Activated CD8-positive, alpha-beta memory T cell treated with anti-CD3 and anti-CD28 coated beads, Interleukin-2, amount 10 ng/mL, durations not matched to agents 7 days and 5 days (primary cell): Measurements from ENCODE around the gene TEKT2. TPM values are rescaled to one million over a fixed set of nuclear protein-coding genes. Genes with fewer than 3 reads are reported as not detected.

Experiments
- ATAC-seq: fragments of 150-1000 bp; cut with Tn5 transposase; one replicate; pipeline ENCODE4 v1.10.0; 2021; ENCODE audit warnings: moderate library complexity
- CTCF ChIA-PET: fragments of 350-600 bp; sonication (Branson Sonifier 250); formaldehyde crosslinking; loops from one replicate; lab custom pipeline; 2021; ENCODE audit warnings: antibody characterized with exemption; lab: Charles Lee
- DNase-seq: peaks from one replicate; pipeline ENCODE4 v3.0.0-alpha.2; 2020
- H3K27ac Mint-ChIP-seq: one replicate; pipeline ENCODE4 v1.8.0; 2021; ENCODE audit warnings: mild to moderate bottlenecking, mixed read lengths
- H3K27me3 Mint-ChIP-seq: one replicate; pipeline ENCODE4 v1.8.0; 2021; ENCODE audit warnings: mixed read lengths
- H3K36me3 Mint-ChIP-seq: one replicate; pipeline ENCODE4 v1.8.0; 2021; ENCODE audit warnings: mild to moderate bottlenecking, mixed read lengths
- H3K4me1 Mint-ChIP-seq: one replicate; pipeline ENCODE4 v1.8.0; 2021; ENCODE audit warnings: mixed read lengths
- H3K4me3 Mint-ChIP-seq: one replicate; pipeline ENCODE4 v1.8.0; 2021; ENCODE audit warnings: mild to moderate bottlenecking, moderate library complexity, mixed read lengths
- H3K9me3 Mint-ChIP-seq: one replicate; pipeline ENCODE4 v1.8.0; 2022; ENCODE audit warnings: low read depth, mixed read lengths
- total RNA-seq, 2 experiments: library from RNA; stranded (reverse); gene quantifications; one replicate each; pipeline ENCODE4 v1.2.3, GENCODE V29; 2021

The TEKT2 gene
- total RNA-seq, 2 experiments from 2014 or later: not detected

GRCh38 chr1:36091141-36091540 lies 7.2 kb downstream of the TEKT2 start:
- CTCF ChIA-PET: interaction anchor here (1.1 to 17.9 kb wide), 3 partner anchors 9 to 42 kb away, joined by 6 to 307 read pairs (median 6); no protein-coding TSS in a partner anchor
- DNase-seq (no peak), ATAC-seq (no peak)
- H3K4me1 Mint-ChIP-seq: peaks cover 15% of the 10 kb centered on the region
- peaks cover 24% of the 10 kb centered on the region for H3K36me3 Mint-ChIP-seq
- no peaks in the 10 kb centered on the region for H3K27me3 Mint-ChIP-seq
- H3K9me3 Mint-ChIP-seq: no peaks in the 10 kb centered on the region
- H3K27ac Mint-ChIP-seq: no peak overlapping the region
- H3K4me3 Mint-ChIP-seq: no peak overlapping the region

DNA sequence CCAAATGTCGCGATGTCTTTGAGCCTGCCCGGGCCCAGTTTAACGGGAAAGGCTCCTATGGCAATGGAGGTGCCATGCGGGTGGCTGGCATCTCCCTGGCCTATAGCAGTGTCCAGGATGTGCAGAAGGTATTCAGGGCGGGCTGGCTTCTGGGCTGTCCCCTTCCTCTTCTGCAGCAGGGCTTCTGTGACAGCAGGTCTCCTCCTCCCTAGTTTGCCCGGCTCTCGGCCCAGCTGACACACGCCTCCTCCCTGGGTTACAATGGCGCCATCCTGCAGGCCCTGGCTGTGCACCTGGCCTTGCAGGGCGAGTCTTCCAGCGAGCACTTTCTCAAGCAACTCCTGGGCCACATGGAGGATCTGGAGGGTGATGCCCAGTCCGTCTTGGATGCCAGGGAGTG lies 7.8 kb downstream of the TEKT2 start:
- CTCF ChIA-PET: interaction anchor here (2.2 to 17.9 kb wide), 2 partner anchors 8 to 41 kb away, joined by 6 to 307 read pairs; no protein-coding TSS in a partner anchor
- H3K27ac Mint-ChIP-seq: no peak overlapping the region
- H3K4me1 Mint-ChIP-seq: peaks cover 15% of the 10 kb centered on the region
- DNase-seq: no peak
- H3K4me3 Mint-ChIP-seq: no peak overlapping the region
- H3K27me3 Mint-ChIP-seq: no peaks in the 10 kb centered on the region
- H3K36me3 Mint-ChIP-seq: peaks cover 24% of the 10 kb centered on the region
- no peak for ATAC-seq
- H3K9me3 Mint-ChIP-seq: no peaks in the 10 kb centered on the region

DNA sequence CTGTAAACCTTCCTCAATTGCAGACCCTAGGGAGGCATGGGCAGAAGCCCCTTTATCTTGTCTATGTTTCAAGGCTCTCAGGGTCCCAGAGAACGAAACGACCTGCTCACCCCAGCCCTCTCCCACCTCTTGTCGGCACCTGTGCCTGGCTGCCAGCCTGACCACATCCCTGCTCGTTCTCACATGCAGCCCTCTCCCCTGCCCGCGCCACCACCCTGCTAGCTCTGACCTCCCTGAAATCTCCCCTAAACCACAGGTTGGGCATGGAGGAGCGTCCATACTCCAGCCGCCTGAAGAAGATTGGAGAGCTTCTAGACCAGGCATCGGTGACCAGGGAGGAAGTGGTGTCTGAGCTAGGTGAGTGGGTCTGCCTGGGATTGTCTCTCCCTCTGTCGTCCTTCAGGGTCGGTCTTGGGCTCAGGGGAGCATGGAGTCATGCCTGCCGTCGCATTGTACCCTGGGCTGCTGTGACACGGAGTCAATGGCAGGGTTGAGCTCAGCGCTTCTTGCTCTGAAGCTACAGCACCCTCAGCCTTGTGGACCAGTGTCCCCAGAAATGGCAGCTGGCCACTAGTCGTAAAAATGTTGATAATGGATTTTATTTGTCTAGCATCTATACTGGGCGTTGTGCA lies 8.4 kb downstream of the TEKT2 start:
- peaks cover 24% of the 10 kb centered on the region for H3K36me3 Mint-ChIP-seq
- H3K4me3 Mint-ChIP-seq: no peak overlapping the region

DNA sequence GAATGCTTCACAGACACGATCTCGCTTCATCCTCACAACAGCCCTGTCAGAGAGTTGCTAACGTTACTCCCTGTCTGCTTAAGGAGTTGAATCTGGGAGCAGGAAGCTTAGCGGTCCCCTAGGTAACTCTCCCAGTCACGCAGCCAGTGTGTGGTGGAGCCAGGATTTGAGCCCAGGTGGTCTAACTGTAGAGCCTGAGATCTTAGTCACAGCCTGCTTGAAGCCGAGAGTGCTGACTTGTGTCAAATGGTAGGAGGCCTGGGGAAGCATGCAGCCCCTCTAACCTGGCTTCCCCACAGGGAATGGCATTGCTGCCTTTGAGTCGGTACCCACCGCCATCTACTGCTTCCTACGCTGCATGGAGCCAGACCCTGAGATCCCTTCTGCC lies 8.9 kb downstream of the TEKT2 start:
- no peak for DNase-seq
- peaks cover 15% of the 10 kb centered on the region for H3K4me1 Mint-ChIP-seq
- ATAC-seq: no peak
- peaks cover 24% of the 10 kb centered on the region for H3K36me3 Mint-ChIP-seq
- no peaks in the 10 kb centered on the region for H3K9me3 Mint-ChIP-seq
- no peak overlapping the region for H3K4me3 Mint-ChIP-seq
- no peak overlapping the region for H3K27ac Mint-ChIP-seq
- H3K27me3 Mint-ChIP-seq: no peaks in the 10 kb centered on the region
- CTCF ChIA-PET: interaction anchor here (0.8 to 17.9 kb wide), 4 partner anchors 10 to 40 kb away, joined by 3 to 307 read pairs (median 5); no protein-coding TSS in a partner anchor

More for the DNA sequence above, 8.4 kb downstream of the TEKT2 start:
- no peak for ATAC-seq
- Mint-ChIP-seq H3K9me3 (no peaks in the 10 kb centered on the region), H3K27ac (no peak overlapping the region), H3K4me1 (peaks cover 15% of the 10 kb centered on the region), H3K27me3 (no peaks in the 10 kb centered on the region)
- CTCF ChIA-PET: interaction anchor here (0.8 to 17.9 kb wide), 5 partner anchors 7 to 41 kb away, joined by 3 to 307 read pairs (median 6); no protein-coding TSS in a partner anchor
- DNase-seq: no peak

GRCh38 chr1:36093226-36093625 lies 9.3 kb downstream of the TEKT2 start:
- CTCF ChIA-PET: interaction anchor here (0.8 to 17.9 kb wide), 5 partner anchors 9 to 162 kb away, joined by 3 to 307 read pairs (median 4); partner anchors contain the start of gene AGO3
- H3K27me3 Mint-ChIP-seq: no peaks in the 10 kb centered on the region
- DNase-seq: no peak
- H3K36me3 Mint-ChIP-seq: peaks cover 24% of the 10 kb centered on the region
- H3K27ac Mint-ChIP-seq: peak overlapping the region; percentile 31
- no peaks in the 10 kb centered on the region for H3K9me3 Mint-ChIP-seq
- peaks cover 13% of the 10 kb centered on the region for H3K4me1 Mint-ChIP-seq
- no peak for ATAC-seq
- H3K4me3 Mint-ChIP-seq: no peak overlapping the region

DNA sequence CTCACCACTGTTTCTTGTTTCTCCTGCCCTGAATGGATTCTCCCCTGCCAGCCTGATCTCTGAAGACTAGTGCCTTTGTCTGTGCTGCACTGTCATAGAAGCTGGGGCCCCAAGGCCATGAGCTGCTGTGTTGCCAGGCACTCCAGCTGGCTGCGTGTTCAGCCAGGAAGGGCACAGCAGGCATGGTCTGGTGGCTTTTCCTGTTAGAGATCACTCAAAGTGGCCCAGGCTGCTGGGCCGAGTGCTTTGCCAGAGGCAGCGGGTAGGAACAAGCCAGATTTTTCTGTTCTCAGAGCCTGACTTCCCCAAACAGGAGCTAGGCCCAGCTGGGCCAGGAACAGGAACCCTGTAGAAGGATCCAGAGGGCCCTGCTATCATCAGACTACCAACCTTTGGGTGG lies 10.0 kb downstream of the TEKT2 start:
- no peak for ATAC-seq

DNA sequence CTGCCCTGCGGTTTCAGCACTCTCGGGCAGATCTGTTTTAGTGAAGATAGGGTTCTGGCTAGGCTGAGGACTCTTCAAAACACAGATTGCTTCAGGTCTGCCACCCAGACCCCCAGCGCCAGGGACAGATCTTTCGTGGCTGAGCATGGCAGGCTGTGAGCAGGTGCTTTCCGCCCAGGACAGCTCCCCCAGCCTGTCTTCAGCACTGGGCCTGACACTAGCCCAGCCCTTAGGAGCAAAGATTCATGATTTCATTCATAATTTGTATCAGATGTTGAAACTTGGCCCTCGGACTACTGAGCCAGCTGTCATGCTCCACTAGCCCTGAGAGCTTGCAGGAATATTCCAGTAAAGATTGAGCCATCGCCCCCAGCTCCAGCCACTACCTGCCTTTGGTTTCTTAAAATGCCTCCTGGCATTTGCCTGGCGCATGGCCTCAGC lies 10.7 kb downstream of the TEKT2 start:
- Mint-ChIP-seq H3K9me3 (no peaks in the 10 kb centered on the region), H3K4me1 (peaks cover 11% of the 10 kb centered on the region), H3K27me3 (no peaks in the 10 kb centered on the region), H3K36me3 (peaks cover 21% of the 10 kb centered on the region), H3K4me3 (no peak overlapping the region), H3K27ac (peak overlapping the region; percentile 8)
- CTCF ChIA-PET: interaction anchor here (1.4 to 17.9 kb wide), 2 partner anchors 39 to 94 kb away, joined by 4 to 307 read pairs; no protein-coding TSS in a partner anchor
- ATAC-seq (no peak), DNase-seq (no peak)

More for the DNA sequence above, 10.0 kb downstream of the TEKT2 start:
- CTCF ChIA-PET: interaction anchor here (1.1 to 17.9 kb wide), 4 partner anchors 24 to 163 kb away, joined by 3 to 307 read pairs (median 5); partner anchors contain the start of gene AGO3
- no peak overlapping the region for H3K4me3 Mint-ChIP-seq
- H3K27me3 Mint-ChIP-seq: no peaks in the 10 kb centered on the region
- no peak for DNase-seq
- peaks cover 24% of the 10 kb centered on the region for H3K36me3 Mint-ChIP-seq
- H3K4me1 Mint-ChIP-seq: peaks cover 13% of the 10 kb centered on the region
- no peak overlapping the region for H3K27ac Mint-ChIP-seq
- H3K9me3 Mint-ChIP-seq: no peaks in the 10 kb centered on the region

DNA sequence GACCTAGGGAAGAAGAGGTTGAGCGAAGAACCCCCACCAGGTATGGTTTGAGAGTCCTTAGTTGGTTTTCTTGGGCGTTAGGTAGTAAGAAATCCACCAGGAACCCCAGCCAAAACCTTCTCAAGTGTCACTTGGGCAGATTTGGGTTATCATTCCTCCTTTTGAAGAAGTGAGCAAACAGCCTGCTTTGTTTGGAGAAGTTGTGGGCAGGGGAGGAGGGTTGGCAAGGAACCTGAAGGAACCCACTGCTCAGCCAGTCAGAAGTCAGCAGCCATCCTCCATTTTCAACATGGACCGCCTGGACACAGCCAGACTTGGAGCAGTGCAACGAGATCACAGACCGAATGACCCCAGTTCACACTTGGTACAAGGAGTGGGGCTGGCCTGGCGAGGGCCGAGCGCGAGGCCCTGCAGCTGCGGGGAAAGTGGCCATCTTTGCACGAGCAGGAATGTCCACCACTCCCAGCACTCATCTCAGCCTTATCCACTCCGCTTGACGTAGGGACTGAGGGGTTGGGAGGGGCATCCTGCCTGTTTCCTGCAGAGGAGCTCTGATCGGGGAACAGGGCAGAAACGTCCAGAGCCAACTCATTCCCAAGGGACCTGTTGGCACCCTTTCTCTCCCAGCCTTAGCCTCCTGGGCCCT lies 12.0 kb downstream of the TEKT2 start:
- H3K9me3 Mint-ChIP-seq: no peaks in the 10 kb centered on the region
- no peak for DNase-seq

GRCh38 chr1:36096500-36097432 lies 12.9 kb downstream of the TEKT2 start:
- Mint-ChIP-seq H3K9me3 (no peaks in the 10 kb centered on the region), H3K4me3 (no peak overlapping the region), H3K36me3 (peaks cover 16% of the 10 kb centered on the region), H3K4me1 (peaks cover 4% of the 10 kb centered on the region), H3K27ac (peak overlapping the region; percentile 68), H3K27me3 (no peaks in the 10 kb centered on the region)
- DNase-seq (no peak), ATAC-seq (no peak)
- CTCF ChIA-PET: interaction anchor here (0.6 to 17.9 kb wide), 6 partner anchors 36 to 210 kb away, joined by 3 to 307 read pairs (median 4); partner anchors contain the start of gene TRAPPC3

More for the DNA sequence above, 12.0 kb downstream of the TEKT2 start:
- Mint-ChIP-seq H3K27me3 (no peaks in the 10 kb centered on the region), H3K27ac (peak overlapping the region; percentile 28), H3K4me1 (peaks cover 6% of the 10 kb centered on the region), H3K36me3 (peaks cover 18% of the 10 kb centered on the region), H3K4me3 (no peak overlapping the region)
- ATAC-seq: no peak
- CTCF ChIA-PET: interaction anchor here (0.6 to 17.9 kb wide), 5 partner anchors 37 to 211 kb away, joined by 3 to 307 read pairs (median 3); no protein-coding TSS in a partner anchor

GRCh38 chr1:36097693-36098585 lies 14.0 kb downstream of the TEKT2 start:
- no peaks in the 10 kb centered on the region for H3K9me3 Mint-ChIP-seq

GRCh38 chr1:36098650-36099365 lies 14.9 kb downstream of the TEKT2 start:
- no peaks in the 10 kb centered on the region for H3K9me3 Mint-ChIP-seq
- H3K4me1 Mint-ChIP-seq: peaks cover 4% of the 10 kb centered on the region
- DNase-seq (no peak), ATAC-seq (no peak)
- no peak overlapping the region for H3K27ac Mint-ChIP-seq
- no peaks in the 10 kb centered on the region for H3K27me3 Mint-ChIP-seq
- no peak overlapping the region for H3K4me3 Mint-ChIP-seq
- peaks cover 5% of the 10 kb centered on the region for H3K36me3 Mint-ChIP-seq
- CTCF ChIA-PET: interaction anchor here (1.6 to 17.9 kb wide), 3 partner anchors 34 to 187 kb away, joined by 7 to 307 read pairs (median 9); partner anchors contain the start of gene TRAPPC3

More at GRCh38 chr1:36097693-36098585, 14.0 kb downstream of the TEKT2 start:
- no peak overlapping the region for H3K4me3 Mint-ChIP-seq
- CTCF ChIA-PET: interaction anchor here (0.8 to 17.9 kb wide), 5 partner anchors 35 to 209 kb away, joined by 3 to 307 read pairs (median 5); partner anchors contain the start of gene TRAPPC3
- H3K36me3 Mint-ChIP-seq: peaks cover 9% of the 10 kb centered on the region
- H3K27me3 Mint-ChIP-seq: no peaks in the 10 kb centered on the region
- no peak for ATAC-seq
- H3K27ac Mint-ChIP-seq: no peak overlapping the region
- peaks cover 4% of the 10 kb centered on the region for H3K4me1 Mint-ChIP-seq
- DNase-seq: no peak
